ENCODE data around the gene ADCY1.

DNA sequence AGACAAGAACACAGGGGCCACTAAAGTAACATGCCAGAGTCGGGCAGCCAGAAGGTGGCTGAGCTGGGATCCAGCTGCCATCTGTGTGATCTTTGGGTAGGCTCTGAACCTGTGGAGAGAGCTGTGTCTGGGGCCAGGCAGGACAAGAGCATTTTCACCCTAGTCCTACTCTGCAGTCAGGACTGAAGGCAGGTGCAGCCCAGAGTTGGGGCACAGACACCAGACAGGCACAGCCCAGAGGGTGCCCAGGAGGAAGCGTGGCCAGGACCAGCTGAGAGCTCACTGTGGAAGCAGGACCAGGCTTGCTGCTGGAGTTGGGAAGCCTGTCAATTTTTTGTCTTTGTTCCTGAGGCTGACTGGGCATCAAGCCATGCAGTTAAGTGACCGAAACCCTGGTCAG lies 113.6 kb downstream of the ADCY1 start:
- TF ChIP-seq YY1 (IDR thresholded peaks at IDR 0.05; ENCODE audit: insufficient read depth, insufficient read length): no peak
- no peak for TF ChIP-seq SUZ12 (IDR thresholded peaks at IDR 0.05; ENCODE audit: extremely low read depth, insufficient read depth, insufficient read length)
- no peak for TF ChIP-seq ZNF274 (IDR thresholded peaks at IDR 0.05; ENCODE audit: low read depth, low read length)

All from NT2/D1 (cell line).